ENCODE results near the gene SELL.
"Not testable (repeated sequence)": the region's sequence is repeated elsewhere in the genome, so short reads cannot be mapped to it uniquely, and the experiment has no call there.

SELL gene

GRCh38 chr1:169704797-169705196 lies 6.6 kb downstream of the SELL start:
- DNase-seq (ENCODE audit: low spot score) = no peak

- no peak for DNase-seq (ENCODE audit: low spot score)
These were observed 10.0 kb downstream of the SELL start for GRCh38 chr1:169701261-169702005.

DNA sequence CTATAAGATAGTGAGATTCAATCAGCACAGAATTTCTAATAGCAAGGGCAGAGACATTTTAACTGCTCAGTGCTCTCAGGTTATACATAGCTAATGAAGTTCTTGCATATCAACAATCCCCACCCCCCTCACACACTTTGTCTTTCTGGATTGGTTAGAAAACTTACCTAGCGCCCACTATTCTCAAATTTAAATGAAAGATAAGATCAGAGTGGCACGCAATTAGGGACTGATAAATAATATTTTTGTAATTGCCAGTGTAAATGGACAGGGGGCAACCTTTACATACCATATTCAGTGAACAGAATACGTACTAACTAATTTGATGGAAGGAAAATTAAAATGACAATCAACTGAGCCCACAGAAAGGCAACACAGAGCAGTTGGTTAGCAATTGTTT lies 11.7 kb downstream of the SELL start:
- DNase-seq (ENCODE audit: low spot score) = no peak

DNA sequence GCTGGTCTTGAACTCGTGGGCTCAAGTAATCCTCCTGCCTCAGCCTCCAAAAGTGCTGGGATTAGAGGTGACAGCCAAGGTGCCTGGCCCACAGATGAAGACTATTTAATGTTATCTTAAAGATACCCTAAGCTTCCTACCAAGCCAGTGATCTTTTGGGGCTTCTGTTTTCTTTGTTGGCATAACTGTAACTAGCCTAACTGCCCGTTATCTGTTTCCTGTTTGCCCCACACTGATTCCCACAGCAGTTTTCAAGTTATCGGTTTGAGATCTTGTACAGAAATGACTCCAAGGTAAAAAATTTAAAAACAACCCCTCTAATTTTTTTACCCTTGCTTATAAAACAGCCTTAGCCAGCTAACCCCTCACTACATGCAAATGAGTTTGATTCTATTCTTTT lies 12.4 kb downstream of the SELL start:
- no peak for DNase-seq (ENCODE audit: low spot score)

- no peak for DNase-seq (ENCODE audit: low spot score)
These were observed 13.7 kb downstream of the SELL start for GRCh38 chr1:169697755-169698154.

DNA sequence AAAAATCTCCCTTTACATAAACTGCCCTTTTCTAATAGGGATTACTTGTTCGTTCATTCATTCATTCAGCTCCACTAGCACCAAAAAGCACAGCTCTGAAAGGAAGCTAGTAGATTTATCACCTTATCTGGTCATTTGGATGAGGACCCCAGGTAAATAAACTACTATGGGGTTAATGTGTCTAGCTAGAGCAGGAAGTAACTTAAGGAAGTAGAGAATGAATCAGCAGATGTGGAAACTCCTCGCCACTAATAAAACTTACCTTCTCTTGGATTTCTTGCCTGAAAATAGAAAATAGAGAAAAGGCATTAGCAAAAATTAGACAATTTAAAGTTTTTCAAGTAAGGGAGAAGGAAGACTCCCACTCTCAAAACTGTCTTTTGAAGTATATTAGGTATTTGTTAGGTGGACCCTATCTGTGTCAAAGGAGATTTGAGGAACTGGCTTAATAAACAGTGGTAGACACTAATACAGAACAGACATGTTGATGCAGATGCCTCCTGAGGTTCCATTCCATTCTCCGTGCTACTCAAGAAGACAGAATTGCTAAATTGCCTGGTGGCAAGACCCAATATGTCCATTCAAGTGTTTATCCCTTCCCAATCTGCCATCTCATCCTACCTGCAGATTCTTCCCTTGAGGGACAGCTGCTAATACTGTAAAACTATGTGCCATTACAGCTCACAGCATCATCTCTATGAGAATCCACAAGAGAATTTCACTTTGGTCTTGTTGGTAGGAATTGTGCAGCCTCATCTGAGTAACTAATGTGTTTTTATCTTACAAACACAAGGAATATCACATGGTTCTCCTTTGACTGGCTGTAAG lies 14.9 kb downstream of the SELL start:
- DNase-seq (ENCODE audit: low spot score) = no peak

GRCh38 chr1:169694304-169695075 lies 16.9 kb downstream of the SELL start:
- DNase-seq (ENCODE audit: low spot score) = no peak

DNA sequence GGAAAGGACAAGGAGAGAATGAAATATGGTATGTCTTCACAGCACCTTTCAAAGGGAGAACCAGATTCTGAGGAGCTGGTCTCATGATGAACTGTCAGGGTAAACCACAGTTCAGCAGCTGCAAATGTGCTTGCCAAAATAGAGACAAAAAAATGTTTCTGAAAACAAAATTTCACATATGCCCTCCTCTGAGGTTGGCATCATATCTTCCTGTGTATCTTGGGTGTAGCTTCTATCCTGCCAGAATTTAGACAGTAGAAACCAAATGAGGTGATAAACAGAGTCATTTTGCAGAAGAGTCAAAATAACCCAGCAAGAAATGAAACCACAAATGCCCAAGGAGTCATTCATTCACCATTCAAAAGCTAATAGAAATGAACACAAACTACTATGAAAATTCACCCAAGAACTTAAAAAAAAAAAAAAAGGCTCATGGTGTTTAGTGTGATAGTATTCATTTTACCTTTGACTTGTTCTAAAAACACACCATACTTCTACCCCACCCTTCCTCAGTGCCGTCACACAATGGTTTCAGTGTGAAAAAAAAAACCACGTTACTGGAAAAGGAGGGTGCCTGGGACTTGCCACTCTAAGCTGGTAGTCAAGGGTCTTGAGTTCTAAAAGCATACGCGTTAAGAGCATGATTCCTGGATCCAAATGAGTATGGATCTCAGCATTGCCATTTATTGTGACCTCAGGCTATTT lies 18.5 kb downstream of the SELL start:
- no peak for DNase-seq (ENCODE audit: low spot score)

DNA sequence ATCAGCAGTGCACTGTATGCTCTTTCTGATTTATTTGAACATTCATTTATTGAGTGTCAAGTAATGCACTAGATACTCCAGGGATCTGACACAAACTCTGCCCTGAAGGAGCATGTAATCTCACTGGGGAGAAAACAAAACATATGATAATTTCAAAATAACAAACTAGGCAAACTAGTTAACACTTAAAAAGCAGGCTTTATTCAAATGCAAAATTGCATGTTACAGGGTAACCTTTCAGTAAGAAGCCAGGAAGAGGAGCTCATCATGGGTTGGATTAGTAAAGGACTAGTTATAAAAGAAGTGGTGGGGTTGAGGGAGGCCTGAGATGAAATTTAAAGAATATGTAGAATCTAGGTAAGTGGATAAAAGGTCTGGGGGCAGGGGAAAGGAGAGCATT lies 20.9 kb downstream of the SELL start:
- DNase-seq (ENCODE audit: low spot score) = no peak

DNA sequence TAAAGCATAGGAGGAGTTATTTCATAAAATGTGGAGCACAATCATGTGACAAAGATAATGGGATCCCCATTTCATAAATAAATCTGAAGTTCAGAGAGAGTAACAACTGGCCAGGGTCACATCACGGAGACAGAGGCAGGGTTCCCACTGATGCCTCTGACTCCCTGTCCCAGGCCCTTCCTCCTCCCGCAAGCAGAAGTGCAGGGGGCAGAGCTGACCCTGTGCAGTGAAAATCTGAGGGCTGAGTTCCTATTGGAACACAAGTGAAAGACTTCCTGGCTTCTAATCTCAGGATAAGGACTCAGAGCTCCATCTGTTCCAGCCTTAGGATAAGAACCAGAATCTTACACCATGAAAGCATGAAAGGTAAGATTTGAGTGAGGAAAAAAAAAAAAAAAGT lies 22.0 kb downstream of the SELL start:
- DNase-seq (ENCODE audit: low spot score) = no peak

DNA sequence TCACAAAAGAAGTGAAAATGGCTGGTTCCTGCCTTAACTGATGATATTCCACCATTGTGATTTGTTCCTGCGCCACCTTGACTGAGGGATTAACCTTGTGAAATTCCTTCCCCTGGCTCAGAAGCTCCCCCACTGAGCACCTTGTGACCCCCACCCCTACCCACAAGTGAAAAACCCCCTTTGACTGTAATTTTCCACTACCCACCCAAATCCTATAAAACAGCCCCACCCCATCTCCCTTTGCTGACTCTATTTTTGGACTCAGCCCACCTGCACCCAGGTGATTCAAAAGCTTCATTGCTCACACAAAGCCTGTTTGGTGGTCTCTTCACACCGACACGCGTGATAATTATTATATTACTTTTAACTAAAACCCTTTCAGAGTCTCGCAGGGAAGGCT lies 23.0 kb downstream of the SELL start:
- not testable (repeated sequence) for DNase-seq (ENCODE audit: low spot score)

DNA sequence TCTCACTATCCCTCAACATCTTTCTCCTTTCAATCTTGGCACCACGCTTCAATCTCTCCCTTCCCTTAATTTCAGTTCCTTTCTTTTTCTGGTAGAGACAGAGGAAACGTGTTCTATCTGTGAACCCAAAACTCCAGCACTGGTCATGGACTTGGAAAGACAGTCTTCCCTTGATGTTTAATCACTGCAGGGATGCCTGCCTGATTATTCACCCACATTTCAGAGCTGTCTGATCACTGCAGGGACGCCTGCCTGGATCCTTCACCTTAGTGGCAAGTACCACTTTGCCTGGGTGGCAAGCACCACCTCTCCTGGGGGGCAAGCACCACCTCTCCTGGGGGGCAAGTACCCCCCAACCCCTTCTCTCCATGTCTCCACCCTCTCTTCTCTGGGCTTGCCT lies 27.8 kb downstream of the SELL start:
- no peak for DNase-seq (ENCODE audit: low spot score)

DNA sequence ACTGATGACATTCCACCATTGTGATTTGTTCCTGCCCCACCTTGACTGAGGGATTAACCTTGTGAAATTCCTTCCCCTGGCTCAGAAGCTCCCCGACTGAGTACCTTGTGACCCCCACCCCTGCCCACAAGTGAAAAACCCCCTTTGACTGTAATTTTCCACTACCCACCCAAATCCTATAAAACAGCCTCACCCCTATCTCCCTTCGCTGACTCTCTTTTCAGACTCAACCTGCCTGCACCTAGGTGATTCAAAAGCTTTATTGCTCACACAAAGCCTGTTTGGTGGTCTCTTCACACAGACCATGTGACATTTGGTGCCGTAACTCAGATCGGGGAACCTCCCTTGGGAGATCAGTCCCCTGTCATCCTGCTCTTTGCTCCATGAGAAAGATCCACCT lies 28.3 kb downstream of the SELL start:
- not testable (repeated sequence) for DNase-seq (ENCODE audit: low spot score)

DNA sequence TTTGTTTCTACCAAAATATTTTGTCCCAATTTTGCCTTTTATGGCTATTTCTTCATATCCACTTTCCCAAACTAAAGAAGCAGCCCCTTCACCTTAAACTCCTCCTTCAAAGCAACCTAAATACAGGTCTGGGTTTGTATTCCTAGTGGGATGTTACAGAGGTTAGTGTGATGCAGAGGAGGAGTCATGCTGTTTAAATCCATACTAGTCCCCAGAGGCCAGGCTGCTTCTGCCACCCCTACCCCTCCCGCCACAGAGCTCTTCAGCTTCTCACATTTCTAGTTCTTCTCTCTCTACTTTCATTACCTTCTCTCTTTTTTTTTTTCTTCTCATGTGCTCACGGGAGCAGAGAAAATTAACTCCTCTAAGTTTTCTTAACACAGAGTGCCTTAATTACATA lies 29.3 kb downstream of the SELL start:
- DNase-seq (ENCODE audit: low spot score) = no peak

DNA sequence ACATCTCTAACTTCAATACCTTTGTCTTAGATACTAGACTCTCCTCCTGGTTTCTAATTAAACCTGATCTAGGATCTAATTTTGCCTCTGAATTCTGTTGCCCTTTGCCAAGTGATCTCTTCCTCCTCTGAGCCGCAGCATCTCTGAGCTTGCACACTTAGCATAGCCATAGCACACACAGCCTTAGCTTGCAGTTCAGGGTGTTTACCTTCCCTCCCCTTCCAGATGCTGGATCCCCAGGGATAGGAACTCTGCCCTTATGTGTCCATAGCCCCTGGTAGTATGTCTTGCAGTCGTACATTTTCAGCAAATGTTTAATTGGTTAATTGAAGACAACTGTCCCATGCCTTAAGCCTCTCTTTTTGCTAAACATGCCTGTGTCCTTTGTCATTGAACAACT lies 30.3 kb downstream of the SELL start:
- no peak for DNase-seq (ENCODE audit: low spot score)

GRCh38 chr1:169680377-169681019 lies 30.9 kb downstream of the SELL start:
- no peak for DNase-seq (ENCODE audit: low spot score)

- no peak for DNase-seq (ENCODE audit: low spot score)
These were observed 31.7 kb downstream of the SELL start for GRCh38 chr1:169679692-169680091.

DNA sequence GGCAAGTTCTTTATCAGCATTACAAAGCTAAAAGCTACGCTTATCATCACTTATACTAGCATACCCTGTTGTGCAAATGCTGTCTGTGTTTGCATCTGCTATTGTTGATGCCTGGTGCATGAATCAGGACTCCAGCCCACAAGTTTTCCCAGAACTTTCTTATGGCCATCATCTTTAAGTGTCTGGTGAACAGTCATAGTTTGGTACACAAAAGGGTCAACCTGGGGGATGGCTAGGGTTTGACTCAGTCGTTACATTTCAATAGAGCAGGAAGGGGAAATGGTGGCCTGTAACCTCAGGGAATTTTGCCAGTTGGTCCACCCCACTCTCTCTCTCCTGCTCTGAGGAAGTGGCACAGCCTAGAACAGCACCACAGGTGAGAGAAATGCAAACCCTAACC lies 35.4 kb downstream of the SELL start:
- no peak for DNase-seq (ENCODE audit: low spot score)

DNA sequence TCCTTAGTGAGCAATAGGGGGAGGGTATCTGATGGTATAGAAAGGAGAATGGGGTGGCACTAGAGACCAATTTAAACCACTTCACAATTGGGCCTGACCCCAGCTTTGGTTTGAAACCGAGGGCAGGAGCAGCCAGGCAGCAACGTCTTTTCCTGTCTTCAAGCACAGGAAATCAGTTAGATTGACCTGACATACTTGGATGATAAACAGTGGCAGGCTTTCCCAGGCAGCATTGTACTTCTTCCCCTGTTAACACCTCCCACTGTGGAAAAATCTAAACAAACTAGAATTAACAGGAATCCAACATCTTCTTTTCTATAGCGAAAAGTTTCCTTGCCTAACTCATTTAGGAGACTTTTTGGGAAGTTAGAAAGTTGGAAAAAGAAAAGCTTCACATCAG lies 40.6 kb downstream of the SELL start:
- DNase-seq (ENCODE audit: low spot score) = no peak

DNA sequence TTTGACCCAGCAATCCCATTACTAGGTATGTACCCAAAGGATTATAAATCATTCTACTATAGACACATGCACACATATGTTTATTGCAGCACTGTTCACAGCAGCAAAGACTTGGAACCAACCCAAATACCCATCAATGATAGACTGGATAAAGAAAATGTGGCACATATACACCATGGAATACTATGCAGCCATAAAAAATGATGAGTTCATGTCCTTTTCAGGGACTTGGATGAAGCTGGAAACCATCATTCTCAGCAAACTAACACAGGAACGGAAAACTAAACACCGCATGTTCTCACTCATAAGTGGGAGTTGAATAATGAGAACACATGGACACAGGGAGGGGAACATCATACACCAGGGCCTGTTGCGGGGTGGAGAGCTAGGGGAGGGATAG lies 41.2 kb downstream of the SELL start:
- not testable (repeated sequence) for DNase-seq (ENCODE audit: low spot score)
